K562 (cell line): ENCODE data around the gene ADAM22. TPM values are rescaled to one million over a fixed set of nuclear protein-coding genes. Genes with fewer than 3 reads are reported as not detected.

Experiments used
- ATAC-seq: fragments of 200-7000 bp; cut with Tn5 transposase; 3 replicates; pipeline ENCODE4 v1.9.1; 2020; ENCODE audit warnings: moderate library complexity
- BruUV-seq: library from RNA; stranded (reverse); fragments of 400-500 nt; replicated peaks from 2 replicates; lab custom pipeline; 2021; lab: Mats Ljungman, UMichigan
- CTCF ChIA-PET: fragments of 300-600 bp; formaldehyde crosslinking; extraction: SDS; loops from one replicate; lab custom pipeline; 2021; ENCODE audit warnings: low intra/inter-chr PET ratio; lab: Yijun Ruan, JAX
- POLR2A ChIA-PET: fragments of 300-600, 350-650 bp; sonication (Branson Sonifier 250); formaldehyde crosslinking; extraction: SDS; loops from one replicate; lab custom pipeline; 2021; ENCODE audit warnings: antibody characterized with exemption, inconsistent platforms; lab: Yijun Ruan, JAX
- DNase-seq, 4 experiments: peaks; one replicate each; pipeline versions ENCODE4 v3.0.0 to v3.0.0-alpha.2; 2011 to 2018; ENCODE audit warnings: low spot score in 3 of 4, mixed read lengths in 3 of 4; ENCODE audit errors: extremely low read depth in 1 of 4
- FAIRE-seq: peaks from 2 replicates; lab custom pipeline; 2011; peaks lifted over from hg19 to GRCh38; lab: Jason Lieb, UNC
- H2AFZ ChIP-seq: 2 replicates; pipeline ENCODE4 v1.6.0; 2011; ENCODE audit warnings: low read depth, low read length, control low read depth, inconsistent platforms
- H3K27ac ChIP-seq: fragments of 200-600 bp; 3 replicates; pipeline ENCODE4 v1.8.0; 2011; ENCODE audit warnings: low read depth, mild to moderate bottlenecking, control low read depth, inconsistent platforms, low read length, moderate library complexity, mixed read lengths; ENCODE audit errors: extremely low read depth
- H3K27me3 ChIP-seq, 2 experiments: fragments of 300-600 bp in 1 of 2; 2 replicates in 1 of 2; 3 replicates in 1 of 2; pipeline versions ENCODE4 v1.6.0 to v1.8.0; 2011; ENCODE audit warnings: inconsistent platforms in 2 of 2, low read length in 2 of 2, mild to moderate bottlenecking in 1 of 2, mixed read lengths in 1 of 2, moderate library complexity in 1 of 2; ENCODE audit not compliant: control insufficient read depth in 2 of 2, insufficient read depth in 2 of 2
- H3K36me3 ChIP-seq: fragments of 300-600 bp; 3 replicates; pipeline ENCODE4 v1.8.0; 2011; ENCODE audit warnings: mild to moderate bottlenecking, low read length, inconsistent platforms; ENCODE audit not compliant: control insufficient read depth, insufficient read depth
- H3K4me1 ChIP-seq, 2 experiments: fragments of 200-600 bp in 1 of 2; replicated peaks in 1 of 2; 2 replicates in 1 of 2; 3 replicates in 1 of 2; pipeline versions ENCODE4 v1.5.1 to v1.8.0; 2011; ENCODE audit warnings: inconsistent platforms in 2 of 2, low read length in 2 of 2, mild to moderate bottlenecking in 1 of 2, mixed read lengths in 1 of 2, moderate library complexity in 1 of 2; ENCODE audit not compliant: control insufficient read depth in 2 of 2, insufficient read depth in 2 of 2
- H3K4me2 ChIP-seq: 2 replicates; pipeline ENCODE4 v1.6.1; 2011; ENCODE audit warnings: low read length, control low read depth, inconsistent platforms, mixed read lengths; ENCODE audit not compliant: insufficient read depth
- H3K4me3 ChIP-seq: fragments of 200-600 bp; sonication (generic), shearing (Covaris generic); 2 replicates; pipeline ENCODE4 v1.5.1; 2016; ENCODE audit warnings: control low read depth, inconsistent platforms
- H3K79me2 ChIP-seq: fragments of 200-600 bp; 3 replicates; pipeline ENCODE4 v1.8.0; 2011; ENCODE audit warnings: low read length, inconsistent platforms; ENCODE audit not compliant: control insufficient read depth, insufficient read depth
- H3K9ac ChIP-seq, 2 experiments: 2 replicates each; pipeline versions ENCODE4 v1.6.0 to v1.6.1; 2011; ENCODE audit warnings: low read depth in 2 of 2, low read length in 2 of 2, control low read depth in 1 of 2, inconsistent platforms in 1 of 2, mild to moderate bottlenecking in 1 of 2, mixed read lengths in 1 of 2; ENCODE audit not compliant: insufficient read depth in 1 of 2
- H3K9me1 ChIP-seq: one replicate; pipeline ENCODE4 v1.6.0; 2011; ENCODE audit warnings: inconsistent platforms, mild to moderate bottlenecking, low read length, moderate library complexity; ENCODE audit not compliant: control insufficient read depth, insufficient read depth
- H3K9me3 ChIP-seq: replicated peaks from 2 replicates; pipeline ENCODE4 v1.5.1; 2011; ENCODE audit warnings: low read depth, low read length, inconsistent platforms; ENCODE audit not compliant: control insufficient read depth, insufficient read depth
- H4K20me1 ChIP-seq: replicated peaks from 2 replicates; pipeline ENCODE4 v1.6.1; 2011; ENCODE audit warnings: low read length, inconsistent platforms, mixed read lengths; ENCODE audit not compliant: control insufficient read depth, insufficient read depth
- CEBPB ChIP-seq: fragments of 450-650 bp; IDR thresholded peaks from 2 replicates; pipeline ENCODE4 v1.6.1; 2016; ENCODE audit warnings: missing genetic modification characterization, missing compliant biosample characterization
- CHD1 ChIP-seq: fragments of 200-600 bp; sonication (generic); IDR thresholded peaks from one replicate; pipeline ENCODE4 v1.6.1; 2012; ENCODE audit warnings: mild to moderate bottlenecking, moderate library complexity, low read length, inconsistent platforms
- CTBP1 ChIP-seq: fragments of 450-650 bp; IDR thresholded peaks from 2 replicates; pipeline ENCODE4 v1.6.1; 2016; ENCODE audit warnings: borderline replicate concordance
- CTCFL ChIP-seq: IDR thresholded peaks from 2 replicates; pipeline ENCODE4 v1.6.1; 2011; ENCODE audit warnings: borderline replicate concordance, low read depth, mild to moderate bottlenecking, moderate library complexity, low read length; ENCODE audit not compliant: insufficient read depth, poor library complexity, severe bottlenecking
- EHMT2 ChIP-seq: fragments of 450-650 bp; IDR thresholded peaks from 2 replicates; pipeline ENCODE4 v1.6.1; 2018; ENCODE audit warnings: antibody characterized with exemption
- ELF2 ChIP-seq: fragments of 250-450 bp; sonication (Bioruptor Pico); IDR thresholded peaks from 2 replicates; pipeline ENCODE4 v1.5.0; 2021; ENCODE audit warnings: mild to moderate bottlenecking
- HES1 ChIP-seq: fragments of 450-650 bp; IDR thresholded peaks from 2 replicates; pipeline ENCODE4 v1.6.1; 2016; ENCODE audit warnings: low read depth, mild to moderate bottlenecking, moderate library complexity
- HIVEP1 ChIP-seq: fragments of 250-450 bp; sonication (Bioruptor Pico); IDR thresholded peaks from 2 replicates; pipeline ENCODE4 v1.4.0; 2020; ENCODE audit warnings: mild to moderate bottlenecking
- HMGN3 ChIP-seq: IDR thresholded peaks from 2 replicates; pipeline ENCODE4 v1.6.1; 2011; ENCODE audit warnings: borderline replicate concordance, low read depth, mild to moderate bottlenecking, mixed read lengths, low read length; ENCODE audit not compliant: insufficient read length; ENCODE audit errors: extremely low read depth
- IRF2 ChIP-seq: sonication (generic); formaldehyde crosslinking; IDR thresholded peaks from 2 replicates; pipeline ENCODE4 v1.8.1; 2022; ENCODE audit warnings: mild to moderate bottlenecking, missing genetic modification reagents
- MEF2A ChIP-seq: IDR thresholded peaks from 2 replicates; pipeline ENCODE4 v1.6.1; 2011; ENCODE audit warnings: low read depth, mild to moderate bottlenecking, low read length, moderate library complexity; ENCODE audit not compliant: control insufficient read depth
- MYC ChIP-seq, 2 experiments: fragments of 250-450 bp in 1 of 2; sonication (Bioruptor Pico) in 1 of 2; IDR thresholded peaks; 2 replicates each; pipeline versions ENCODE4 v1.5.1 to v1.6.1; 2012 to 2021; ENCODE audit warnings: low read depth in 2 of 2, borderline replicate concordance in 1 of 2, improper control_type of control experiment in 1 of 2, low read length in 1 of 2, mild to moderate bottlenecking in 1 of 2, moderate library complexity in 1 of 2
- NFE2 ChIP-seq: IDR thresholded peaks from 2 replicates; pipeline ENCODE4 v1.6.1; 2014; ENCODE audit warnings: antibody characterized with exemption, low read depth
- NR2C2 ChIP-seq, 2 experiments: fragments of 200-800 bp in 1 of 2; sonication (Bioruptor generic) in 1 of 2; sonication (generic) in 1 of 2; formaldehyde crosslinking in 1 of 2; IDR thresholded peaks; 2 replicates each; pipeline versions ENCODE4 v1.6.1 to v1.8.0; 2016 to 2022; ENCODE audit warnings: mild to moderate bottlenecking in 1 of 2, missing compliant biosample characterization in 1 of 2, missing genetic modification characterization in 1 of 2, missing genetic modification reagents in 1 of 2
- SMARCC2 ChIP-seq: fragments of 450-650 bp; IDR thresholded peaks from 2 replicates; pipeline ENCODE4 v1.6.1; 2017; ENCODE audit warnings: antibody characterized with exemption, moderate library complexity, mild to moderate bottlenecking, low read depth
- VEZF1 ChIP-seq: fragments of 200-800 bp; sonication (Bioruptor generic); IDR thresholded peaks from 2 replicates; pipeline ENCODE4 v1.6.1; 2017; ENCODE audit warnings: missing genetic modification characterization, missing compliant biosample characterization
- ZFP1 ChIP-seq: fragments of 450-650 bp; formaldehyde crosslinking; IDR thresholded peaks from 2 replicates; pipeline ENCODE4 v1.4.0; 2020; ENCODE audit warnings: mild to moderate bottlenecking, mixed read lengths
- ZNF143 ChIP-seq: sonication (generic); formaldehyde crosslinking; IDR thresholded peaks from 2 replicates; pipeline ENCODE4 v1.9.0; 2022; ENCODE audit warnings: mild to moderate bottlenecking, missing genetic modification reagents
- ZNF778 ChIP-seq: fragments of 450-650 bp; formaldehyde crosslinking; IDR thresholded peaks from 2 replicates; pipeline ENCODE4 v1.4.0; 2020; ENCODE audit warnings: mild to moderate bottlenecking, moderate library complexity
- in situ Hi-C: fragments of 300-500 bp; cut with MboI; formaldehyde crosslinking; loops from 4 replicates; pipeline ENCODE4 v1.15.0; 2018; ENCODE audit warnings: inconsistent platforms, mixed read lengths
- intact Hi-C: fragments of 100-400 bp; cut with micrococcal nuclease; formaldehyde crosslinking; loops from 2 replicates; pipeline ENCODE4 v1.14.2; 2022
- polyA plus RNA-seq, 8 experiments: library from polyadenylated mRNA; depleted of rRNA in 4 of 8; stranded (reverse) in 5 of 8; unstranded in 3 of 8; fragments of >200 nt; fragmentation: Nextera tagmentation in 2 of 8; fragmentation: Illumina TruSeq in 1 of 8; extraction: Ambion mirVana in 2 of 8; extraction: Trizol in 1 of 8; gene quantifications; 2 replicates each; pipeline versions ENCODE4 v1.2.1 to v1.2.3, GENCODE V29; 2011 to 2014; ENCODE audit warnings: inconsistent platforms in 1 of 8, missing spikeins in 1 of 8
- total RNA-seq, 7 experiments: library from RNA; depleted of rRNA in 6 of 7; stranded (reverse); fragments of >200 nt in 6 of 7; fragmentation: Illumina TruSeq in 2 of 7; extraction: Trizol in 2 of 7; gene quantifications; 2 replicates each; pipeline versions ENCODE4 v1.2.1 to v1.2.3, GENCODE V29; 2011 to 2021; ENCODE audit warnings: low replicate concordance in 1 of 7

The ADAM22 gene
- total and polyA plus RNA-seq, 9 of the 15 experiments (the other 6 are each of a cell fraction or from before 2014, with no cell fraction given) = 0.01 to 0.58 (median 0.18) TPM

- peak in 1 of 4 experiments; percentile 38 for DNase-seq
- intact Hi-C loops (no loop called here), in situ Hi-C loops (no loop called here)
- H3K9me3 ChIP-seq = no peaks in the 10 kb centered on the region
- H3K4me2 ChIP-seq = no peak overlapping the region
- ChIA-PET POLR2A (interaction anchor here (0.6 to 1.3 kb wide), 4 partner anchors 9 to 15 kb away, joined by 3 to 6 read pairs (median 5); no protein-coding TSS in a partner anchor), CTCF (no interaction called here)
- H3K79me2 ChIP-seq = no peaks in the 10 kb centered on the region
- no peaks in the 10 kb centered on the region for H3K27me3 ChIP-seq
- peak; percentile 56 for FAIRE-seq
- H3K4me3 ChIP-seq = no peak overlapping the region
- H3K36me3 ChIP-seq = peaks cover 66% of the 10 kb centered on the region
- peak overlapping the region in 1 of 2 experiments; percentile 19; a peak in 1 of 4 replicates for H3K9ac ChIP-seq
- ATAC-seq = peak; percentile 62
- BruUV-seq = no TSS peak
- H3K9me1 ChIP-seq = no peaks in the 10 kb centered on the region
- H3K27ac ChIP-seq = peak overlapping the region; percentile 10; the same call in 1 of the 3 replicates
- H3K4me1 ChIP-seq = peaks cover 0 to 16% of the 10 kb centered on the region in 2 experiments; a peak in 2 of 5 replicates
- no peaks in the 10 kb centered on the region for H4K20me1 ChIP-seq
- H2AFZ ChIP-seq = no peak overlapping the region
- TF ChIP-seq ZNF778 (no peak), CHD1 (no peak), MEF2A (no peak), EHMT2 (no peak), IRF2 (CRISPR knock-in tag) (no peak), ELF2 (CRISPR knock-in tag) (no peak), HMGN3 (no peak), SMARCC2 (0 out of 2 replicates have a peak, but pooled peaks have one; percentile 66), CTCFL (no peak), HIVEP1 (CRISPR knock-in tag) (no peak), NR2C2 (CRISPR knock-in tag; IDR thresholded peaks at IDR 0.05) (no peak), NR2C2 (tag; IDR thresholded peaks at IDR 0.05) (no peak), VEZF1 (no peak), NFE2 (no peak), ZNF143 (no peak), CTBP1 (no peak), MYC (IDR thresholded peaks at IDR 0.05; ENCODE audit: low read depth, low read length) (0 out of 2 replicates have a peak, but pooled peaks have one; percentile 13), MYC (CRISPR knock-in tag; IDR thresholded peaks at IDR 0.05; ENCODE audit: borderline replicate concordance, low read depth) (no peak), HES1 (no peak), ZFP1 (no peak), CEBPB (tag) (no peak; the same call in 1 of the 2 replicates)
Measured at GRCh38 chr7:88205179-88205578, 271.1 kb downstream of the ADAM22 start.
